ENCODE measurements around the gene MTMR12.
"Not testable (repeated sequence)": the region's sequence is repeated elsewhere in the genome, so short reads cannot be mapped to it uniquely, and the experiment has no call there.

MTMR12 gene

GRCh38 chr5:32222723-32223470 lies 89.8 kb downstream of the MTMR12 start:
- TF ChIP-seq CTCF (conservative IDR thresholded peaks at IDR 0.05; ENCODE audit: control insufficient read depth, insufficient read depth, low read depth, low read length) = no peak
- H3K4me3 ChIP-seq (ENCODE audit: control insufficient read depth, low read depth, low read length) = no peak overlapping the region
- DNase-seq (ENCODE audit: low read depth) = no peak

DNA sequence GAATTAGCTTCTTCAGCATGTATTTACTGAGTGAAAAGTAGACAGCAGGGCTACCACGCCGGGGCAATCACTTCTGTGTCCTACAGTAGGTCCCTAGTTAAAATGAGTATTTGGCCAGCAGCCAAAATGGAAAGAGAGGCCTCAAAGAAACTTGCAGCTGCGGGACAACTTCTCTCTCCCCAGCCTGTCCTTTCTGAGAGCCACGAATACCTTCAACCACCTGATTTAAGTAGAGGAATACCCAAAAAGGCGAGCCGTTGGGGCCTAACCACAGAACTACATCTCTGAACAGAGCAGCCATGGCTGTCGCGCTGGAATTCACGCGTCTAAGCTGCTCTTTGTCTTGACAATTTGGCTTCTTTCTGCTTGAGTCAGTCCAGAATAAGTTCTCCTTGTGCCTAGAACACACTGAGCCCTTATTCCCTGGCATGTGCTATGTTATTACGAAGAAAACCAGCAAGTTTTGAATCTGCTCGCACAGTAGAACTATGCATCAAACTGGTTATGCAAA lies 94.8 kb downstream of the MTMR12 start:
- DNase-seq (ENCODE audit: low read depth) = no peak
- no peak overlapping the region for H3K4me3 ChIP-seq (ENCODE audit: control insufficient read depth, low read depth, low read length)
- no peak for TF ChIP-seq CTCF (conservative IDR thresholded peaks at IDR 0.05; ENCODE audit: control insufficient read depth, insufficient read depth, low read depth, low read length)

DNA sequence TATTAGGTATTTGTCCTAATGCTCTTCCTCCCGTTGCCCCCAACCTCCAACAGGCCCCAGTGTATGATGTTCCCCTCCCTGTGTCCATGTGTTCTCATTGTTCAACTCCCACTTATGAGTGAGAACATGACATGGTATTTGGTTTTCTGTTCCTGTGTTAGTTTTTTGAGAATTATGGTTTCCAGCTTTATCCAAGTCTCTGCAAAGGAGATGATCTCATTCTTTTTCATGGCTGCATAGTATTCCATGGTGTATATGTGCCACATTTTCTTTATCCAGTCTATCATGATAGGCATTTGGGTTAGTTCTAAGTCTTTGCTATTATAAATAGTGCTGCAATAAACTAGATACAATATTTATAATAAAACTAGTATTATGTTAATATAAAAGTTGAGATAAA lies 98.4 kb downstream of the MTMR12 start:
- not testable (repeated sequence) for H3K4me3 ChIP-seq (ENCODE audit: control insufficient read depth, low read depth, low read length); DNase-seq (ENCODE audit: low read depth)

GRCh38 chr5:32210151-32210550 lies 102.6 kb downstream of the MTMR12 start:
- no peak overlapping the region for H3K4me3 ChIP-seq (ENCODE audit: control insufficient read depth, low read depth, low read length)
- no peak for TF ChIP-seq CTCF (conservative IDR thresholded peaks at IDR 0.05; ENCODE audit: control insufficient read depth, insufficient read depth, low read depth, low read length)
- no peak for DNase-seq (ENCODE audit: low read depth)

DNA sequence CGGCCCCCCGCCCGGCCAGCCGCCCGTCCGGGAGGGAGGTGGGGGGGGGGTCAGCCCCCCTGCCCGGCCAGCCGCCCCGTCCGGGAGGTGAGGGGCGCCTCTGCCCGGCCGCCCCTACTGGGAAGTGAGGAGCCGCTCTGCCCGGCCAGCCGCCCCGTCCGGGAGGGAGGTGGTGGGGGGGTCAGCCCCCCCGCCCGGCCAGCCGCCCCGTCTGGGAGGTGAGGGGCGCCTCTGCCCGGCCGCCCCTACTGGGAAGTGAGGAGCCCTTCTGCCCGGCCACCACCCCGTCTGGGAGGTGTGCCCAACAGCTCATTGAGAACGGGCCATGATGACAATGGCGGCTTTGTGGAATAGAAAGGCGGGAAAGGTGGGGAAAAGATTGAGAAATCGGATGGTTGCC lies 103.9 kb downstream of the MTMR12 start:
- not testable (repeated sequence) for DNase-seq (ENCODE audit: low read depth); H3K4me3 ChIP-seq (ENCODE audit: control insufficient read depth, low read depth, low read length)

DNA sequence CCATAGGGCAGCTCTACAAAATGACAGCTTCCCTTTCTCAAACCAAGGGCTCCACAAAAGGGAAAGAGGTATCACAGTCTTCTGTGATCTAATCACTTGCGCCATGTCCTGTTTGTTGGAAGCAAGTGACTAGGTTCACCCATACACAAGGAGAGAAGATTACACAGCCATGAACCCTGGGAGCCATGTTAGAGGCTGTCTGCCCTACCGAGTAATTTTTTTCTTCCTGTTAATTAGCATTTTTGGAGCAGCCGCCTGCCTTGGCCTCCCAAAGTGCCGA lies 105.4 kb downstream of the MTMR12 start:
- no peak for DNase-seq (ENCODE audit: low read depth)
- no peak for TF ChIP-seq CTCF (conservative IDR thresholded peaks at IDR 0.05; ENCODE audit: control insufficient read depth, insufficient read depth, low read depth, low read length)
- no peak overlapping the region for H3K4me3 ChIP-seq (ENCODE audit: control insufficient read depth, low read depth, low read length)

DNA sequence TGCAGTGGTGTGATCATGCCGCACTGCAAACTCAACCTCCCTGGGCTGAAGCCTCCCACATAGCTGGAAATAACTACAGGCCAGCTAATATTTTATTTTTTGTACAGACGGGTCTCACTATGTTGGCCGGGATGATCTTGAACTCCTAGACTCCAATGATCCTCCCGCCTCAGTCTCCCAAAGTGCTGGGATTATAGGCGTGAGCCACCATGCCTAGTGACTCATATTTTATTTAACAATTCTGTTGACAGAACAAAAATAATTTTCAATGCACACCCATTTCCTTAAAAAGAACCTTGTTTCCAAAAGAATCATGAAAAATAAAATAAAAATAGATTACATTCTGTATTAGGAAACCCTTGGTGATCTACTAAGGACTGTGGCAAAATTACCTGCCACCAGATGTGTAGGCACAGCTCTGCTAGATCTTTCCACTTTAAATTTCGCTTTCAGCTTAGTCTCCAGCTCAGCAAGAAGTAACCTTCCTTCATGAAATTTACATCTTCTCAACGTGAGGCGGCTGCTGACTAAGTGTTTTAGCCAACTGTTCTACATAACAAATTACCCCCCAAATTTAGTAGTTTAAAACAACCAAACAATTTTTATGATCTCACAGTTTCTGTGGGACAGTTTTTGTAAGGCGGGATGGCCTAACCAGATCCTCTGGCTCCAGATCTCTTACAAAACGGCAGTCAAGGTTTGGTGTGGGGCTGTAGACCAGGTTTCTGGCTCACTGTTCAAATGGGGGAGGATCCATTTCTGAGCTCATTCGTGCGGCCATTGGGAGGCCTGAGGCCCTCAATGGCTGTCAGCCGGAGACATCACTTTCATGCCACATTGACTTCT lies 106.0 kb downstream of the MTMR12 start:
- DNase-seq (ENCODE audit: low read depth) = no peak
- no peak for TF ChIP-seq CTCF (conservative IDR thresholded peaks at IDR 0.05; ENCODE audit: control insufficient read depth, insufficient read depth, low read depth, low read length)
- H3K4me3 ChIP-seq (ENCODE audit: control insufficient read depth, low read depth, low read length) = no peak overlapping the region

All from fibroblast of mammary gland (primary cell).